Measurements from ENCODE around the gene SMAD6. TPM values are rescaled to one million over a fixed set of nuclear protein-coding genes. Genes with fewer than 3 reads are reported as not detected.
"Not testable (repeated sequence)": the region's sequence is repeated elsewhere in the genome, so short reads cannot be mapped to it uniquely, and the experiment has no call there.

SMAD6 gene
- total RNA-seq, 1 experiment from 2014 or later: 2.4 TPM

GRCh38 chr15:66675446-66675845 is 26.6 kb upstream of the SMAD6 start:
- peak; percentile 11 for DNase-seq (ENCODE audit: low read depth)

DNA sequence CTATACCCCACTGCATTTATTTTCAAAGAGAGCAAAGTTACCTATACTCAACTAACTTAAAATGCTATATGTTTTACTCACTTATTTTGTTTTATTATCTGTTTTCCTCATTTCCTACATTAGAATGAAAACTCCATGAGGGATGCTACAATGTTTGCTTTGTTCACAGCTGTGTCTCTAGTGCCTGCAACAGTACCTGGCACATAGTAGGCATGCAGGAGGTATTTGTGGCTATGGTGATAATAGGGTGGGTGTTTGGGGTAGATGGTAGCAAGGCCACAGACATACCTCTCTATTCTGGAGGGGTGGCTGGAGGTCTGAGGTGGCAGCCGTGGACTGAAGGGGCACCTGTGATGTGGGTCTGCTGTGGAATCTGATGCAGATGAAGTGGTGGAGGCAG is 24.7 kb upstream of the SMAD6 start:
- no peak for DNase-seq (ENCODE audit: low read depth)

DNA sequence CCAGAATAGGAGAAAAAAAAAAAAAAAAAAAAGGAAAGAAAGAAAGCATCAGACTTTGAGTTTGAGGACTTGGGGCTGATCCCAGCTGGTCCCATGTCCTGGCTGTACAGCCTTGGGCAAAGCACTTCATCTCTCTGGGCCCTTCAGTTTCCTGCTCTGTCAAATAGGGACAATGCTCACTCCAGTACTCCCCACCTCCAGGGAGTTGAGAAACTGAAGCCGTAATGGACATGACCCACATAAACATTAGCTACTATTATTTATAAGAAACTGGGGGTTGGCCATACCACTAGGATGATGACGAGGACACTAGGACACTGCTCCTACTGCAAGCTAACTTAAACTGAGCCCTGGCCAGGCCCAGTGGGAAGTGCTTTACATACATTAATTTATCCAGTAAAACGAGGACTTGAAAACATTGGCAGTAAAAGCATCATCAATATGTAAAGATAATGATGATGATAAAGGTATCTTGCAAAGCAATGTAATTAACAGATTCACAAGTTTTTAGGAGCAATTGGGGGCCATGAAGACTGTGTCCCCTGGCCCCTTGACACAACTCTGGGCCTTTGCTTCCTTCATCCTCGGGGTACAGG is 22.9 kb upstream of the SMAD6 start:
- no peak for DNase-seq (ENCODE audit: low read depth)

- DNase-seq (ENCODE audit: low read depth): no peak
Observed at GRCh38 chr15:66679657-66680108, 22.4 kb upstream of the SMAD6 start.

DNA sequence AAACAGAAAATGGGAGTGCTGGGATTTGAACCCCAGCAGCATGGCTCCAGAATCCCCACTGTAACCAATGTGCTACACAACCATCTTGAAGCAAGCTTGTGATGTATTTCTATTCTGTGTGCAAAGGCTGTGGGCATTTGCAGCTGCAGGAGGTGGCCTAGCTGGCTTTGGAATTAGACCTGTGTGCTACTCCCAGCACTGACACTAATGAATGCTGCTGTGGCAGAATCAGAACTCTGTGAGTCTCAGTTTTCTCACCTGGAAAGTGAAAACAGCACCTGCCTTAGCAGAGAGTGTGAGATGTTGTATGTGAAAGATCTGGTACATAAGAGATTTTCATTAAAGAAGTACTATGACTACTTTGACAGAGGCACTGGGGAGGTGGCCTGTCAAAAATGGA is 21.5 kb upstream of the SMAD6 start:
- DNase-seq (ENCODE audit: low read depth): no peak

DNA sequence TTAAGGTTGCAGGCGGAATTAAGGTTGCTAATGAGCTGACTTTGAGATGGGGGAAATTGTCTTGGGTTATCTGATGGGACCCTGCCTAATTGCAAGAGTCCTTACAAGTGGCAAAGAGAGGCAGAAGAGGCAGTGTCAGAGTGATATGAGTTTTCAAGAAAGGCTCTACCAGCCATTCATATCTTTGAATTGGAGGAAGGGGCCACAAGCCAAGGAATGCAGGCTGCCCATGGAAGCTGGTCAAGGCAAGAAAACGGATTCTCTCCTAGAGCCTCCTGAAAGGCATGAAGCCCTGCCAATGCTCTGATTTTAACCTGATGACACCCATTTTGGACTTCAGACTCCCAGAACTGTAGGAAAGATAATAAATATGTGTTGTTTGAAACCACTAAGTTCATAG is 20.6 kb upstream of the SMAD6 start:
- DNase-seq (ENCODE audit: low read depth): no peak

- no peak for DNase-seq (ENCODE audit: low read depth)
Observed at GRCh38 chr15:66682246-66682645, 19.8 kb upstream of the SMAD6 start.

- peak; percentile 44 for DNase-seq (ENCODE audit: low read depth)
Observed at GRCh38 chr15:66682865-66683264, 19.2 kb upstream of the SMAD6 start.

DNA sequence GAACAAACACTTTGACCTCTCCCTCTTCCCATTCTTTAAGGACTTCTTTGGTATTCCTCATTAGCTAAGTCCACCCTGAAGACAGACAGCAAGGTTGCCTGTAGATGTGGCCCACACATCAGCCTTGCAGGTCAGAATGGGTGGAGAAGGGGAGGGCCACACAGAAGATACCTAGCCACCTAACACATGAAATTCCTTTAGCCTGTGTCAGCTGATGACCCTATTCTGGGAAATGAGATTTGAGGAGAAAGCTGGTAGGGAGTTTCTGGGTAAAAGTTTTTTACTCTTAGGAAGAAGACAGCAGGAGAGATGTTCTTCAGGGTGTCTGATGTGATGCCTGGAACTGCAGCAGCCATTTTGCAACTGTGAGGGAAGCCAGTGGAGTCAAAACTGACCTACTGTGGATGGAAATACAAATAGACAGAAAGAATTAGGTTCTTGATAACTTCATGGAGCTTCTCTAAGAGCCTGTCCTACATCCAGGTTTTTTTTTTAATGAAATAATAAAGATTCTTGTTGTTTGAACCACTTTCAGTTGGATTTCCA is 17.8 kb upstream of the SMAD6 start:
- no peak for DNase-seq (ENCODE audit: low read depth)

DNA sequence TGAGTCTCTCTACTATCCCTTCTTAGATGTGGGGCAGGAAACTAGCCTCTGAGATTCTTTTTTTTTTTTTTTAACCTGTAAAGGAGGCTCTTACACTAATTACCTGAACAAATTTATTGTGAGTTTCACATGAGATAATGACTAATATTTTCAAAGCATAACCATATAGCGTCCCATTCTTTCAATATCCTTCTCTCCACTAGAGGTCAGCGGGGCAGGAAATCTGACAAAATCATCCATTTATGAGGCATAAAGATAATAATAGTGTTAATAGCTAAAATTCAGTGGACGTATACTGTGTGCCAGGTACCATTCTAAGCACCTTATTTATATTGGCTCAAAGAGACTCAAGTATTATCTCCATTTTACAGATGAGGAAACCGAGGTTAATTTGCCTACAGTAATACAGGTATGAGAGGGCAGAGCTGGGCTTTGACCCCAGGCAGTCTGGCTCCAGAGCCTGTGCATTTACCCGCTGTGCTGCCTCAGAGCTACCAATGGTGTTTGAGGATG is 16.3 kb upstream of the SMAD6 start:
- DNase-seq (ENCODE audit: low read depth): peak; percentile 11

GRCh38 chr15:66690912-66691311 is 11.1 kb upstream of the SMAD6 start:
- DNase-seq (ENCODE audit: low read depth): not testable (repeated sequence)

- no peak for DNase-seq (ENCODE audit: low read depth)
Observed at GRCh38 chr15:66691727-66692126, 10.3 kb upstream of the SMAD6 start.

- DNase-seq (ENCODE audit: low read depth): no peak
Observed at GRCh38 chr15:66692391-66692790, 9.6 kb upstream of the SMAD6 start.

DNA sequence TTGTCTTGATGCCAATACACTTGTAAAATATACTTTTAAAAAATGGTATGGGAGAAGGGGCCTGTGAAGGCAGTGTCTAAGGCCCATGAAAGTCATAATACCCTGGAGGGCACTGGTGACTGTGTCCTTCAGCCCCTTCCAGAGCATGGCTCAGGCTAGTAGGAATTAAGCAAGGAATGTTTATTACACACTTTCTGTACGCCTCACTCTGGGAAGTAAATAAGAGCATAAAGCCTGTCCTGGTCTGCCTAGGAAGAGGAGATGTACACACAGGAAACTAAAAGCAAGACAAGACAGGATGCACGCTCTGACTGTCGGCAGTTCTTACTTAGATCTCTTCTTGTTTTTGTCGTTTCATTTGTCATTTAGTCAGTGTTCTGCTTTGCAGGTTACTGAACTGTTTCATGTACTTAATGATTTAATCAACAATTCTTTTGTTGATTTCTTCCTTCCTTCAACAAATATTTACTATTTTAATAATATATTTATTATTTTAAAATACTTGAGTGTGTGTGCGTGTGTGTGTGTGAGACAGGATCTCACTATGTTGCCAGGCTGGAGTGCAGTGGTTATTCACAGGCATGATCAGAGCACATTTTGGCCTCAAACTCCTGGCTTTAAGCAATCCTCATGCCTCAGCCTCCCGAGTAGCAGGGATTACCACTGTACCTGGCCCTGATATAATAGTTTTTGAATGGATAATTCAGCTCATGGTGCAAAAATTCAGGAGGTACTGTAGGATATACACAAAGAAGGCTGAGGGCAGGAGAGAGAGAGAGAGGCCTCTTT is 9.0 kb upstream of the SMAD6 start:
- no peak for DNase-seq (ENCODE audit: low read depth)

DNA sequence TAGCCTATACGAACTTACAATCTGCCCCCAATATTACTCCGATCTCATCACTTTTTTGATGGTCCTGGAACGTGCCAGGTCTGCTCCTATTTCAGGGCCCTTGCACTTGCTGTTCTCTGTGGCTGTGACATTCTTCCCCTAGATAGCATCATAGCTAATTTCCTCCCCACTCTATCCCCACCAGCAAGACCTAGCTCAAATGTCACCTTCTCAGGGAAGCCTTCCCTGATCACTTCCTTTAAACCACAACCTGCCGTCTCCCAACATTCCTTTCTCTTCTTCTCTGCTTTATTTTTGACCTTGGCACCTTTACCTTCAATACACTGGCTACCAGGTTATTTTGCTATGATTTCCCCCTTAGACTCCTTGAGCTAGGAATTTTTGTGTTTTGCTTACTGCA is 5.3 kb upstream of the SMAD6 start:
- no peak for DNase-seq (ENCODE audit: low read depth)

- peak; percentile 70 for DNase-seq (ENCODE audit: low read depth)
Observed at GRCh38 chr15:66698318-66698961, 3.6 kb upstream of the SMAD6 start.

GRCh38 chr15:66698971-66699370 is 3.1 kb upstream of the SMAD6 start:
- no peak for DNase-seq (ENCODE audit: low read depth)

GRCh38 chr15:66700412-66700801 is 1.6 kb upstream of the SMAD6 start:
- no peak for DNase-seq (ENCODE audit: low read depth)

DNA sequence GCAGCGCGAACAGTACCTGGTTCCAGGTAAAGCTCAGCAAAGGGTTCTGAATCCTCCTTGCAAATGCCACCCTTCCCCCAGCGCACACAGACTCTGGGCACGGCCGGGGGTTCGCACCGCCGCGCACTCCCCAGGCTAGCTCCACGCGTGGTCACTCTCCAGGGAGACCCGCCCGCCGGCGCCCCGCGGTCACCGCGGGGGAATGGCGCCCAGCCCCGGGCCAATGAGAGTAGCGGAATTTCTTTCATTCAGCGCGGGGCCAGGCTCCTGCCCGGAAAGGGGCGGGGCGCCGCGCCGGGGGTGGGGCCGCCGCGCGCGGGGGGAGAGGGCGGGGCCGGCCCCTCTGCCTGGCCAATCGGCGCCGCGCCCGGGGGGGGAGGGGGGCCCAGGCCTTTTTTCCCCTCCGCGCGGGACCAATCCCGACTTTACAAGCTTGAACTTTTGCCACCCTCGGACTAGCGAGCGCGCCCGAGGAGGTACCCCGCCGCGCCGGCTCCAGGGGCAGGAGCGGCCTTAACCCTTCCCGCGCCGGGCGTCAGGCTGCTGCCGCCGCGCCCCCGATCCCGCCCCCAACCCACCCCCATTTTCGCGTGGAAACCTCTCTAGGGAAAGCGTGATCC is 1.1 kb upstream of the SMAD6 start:
- DNase-seq (ENCODE audit: low read depth): peak; percentile 93

DNA sequence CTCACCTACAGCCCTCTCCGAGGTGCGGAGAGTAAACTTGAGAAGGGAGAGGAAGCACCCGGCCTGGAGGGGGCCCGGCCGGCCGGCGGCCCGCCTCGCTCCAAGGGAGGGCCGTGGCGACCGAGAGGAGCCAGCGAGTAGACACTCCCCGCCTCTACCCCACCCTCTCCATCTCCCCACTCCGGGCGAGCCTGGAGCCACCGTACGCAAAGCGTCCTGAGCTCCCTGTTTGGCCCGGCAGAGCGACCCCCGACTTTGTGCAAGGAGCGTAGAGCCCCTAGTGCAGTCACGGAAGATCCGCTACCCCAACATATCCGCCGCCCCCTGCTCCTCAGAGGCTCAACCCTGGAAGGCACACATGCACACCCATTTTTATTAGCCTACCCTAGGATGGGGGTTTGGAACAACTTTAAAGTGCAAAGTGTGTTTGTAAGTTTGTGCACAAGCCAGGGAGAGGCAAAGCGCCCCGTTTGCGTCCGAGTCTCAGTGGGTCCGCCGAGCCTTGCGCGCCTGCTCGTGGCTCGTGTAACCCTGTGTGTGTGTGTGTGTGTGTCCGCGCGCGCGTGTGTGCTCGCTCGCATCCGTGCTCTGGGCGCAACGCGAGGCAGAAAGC is 508 bp upstream of the SMAD6 start:
- DNase-seq (ENCODE audit: low read depth): no peak

DNA sequence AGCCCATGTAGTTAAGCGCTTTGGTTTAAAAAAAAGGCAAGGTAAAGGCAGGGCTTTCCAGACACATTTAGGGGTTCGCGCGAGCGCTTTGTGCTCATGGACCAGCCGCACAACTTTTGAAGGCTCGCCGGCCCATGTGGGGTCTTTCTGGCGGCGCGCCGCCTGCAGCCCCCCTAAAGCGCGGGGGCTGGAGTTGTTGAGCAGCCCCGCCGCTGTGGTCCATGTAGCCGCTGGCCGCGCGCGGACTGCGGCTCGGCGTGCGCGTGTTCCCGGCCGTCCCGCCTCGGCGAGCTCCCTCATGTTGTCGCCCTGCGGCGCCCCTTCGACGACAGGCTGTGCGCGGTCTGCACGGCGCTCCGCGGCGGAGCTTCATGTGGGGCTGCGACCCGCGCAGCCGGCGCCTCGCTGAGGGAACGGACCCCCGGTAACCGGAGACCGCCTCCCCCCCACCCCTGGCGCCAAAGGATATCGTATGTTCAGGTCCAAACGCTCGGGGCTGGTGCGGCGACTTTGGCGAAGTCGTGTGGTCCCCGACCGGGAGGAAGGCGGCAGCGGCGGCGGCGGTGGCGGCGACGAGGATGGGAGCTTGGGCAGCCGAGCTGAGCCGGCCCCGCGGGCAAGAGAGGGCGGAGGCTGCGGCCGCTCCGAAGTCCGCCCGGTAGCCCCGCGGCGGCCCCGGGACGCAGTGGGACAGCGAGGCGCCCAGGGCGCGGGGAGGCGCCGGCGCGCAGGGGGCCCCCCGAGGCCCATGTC is 927 bp downstream of the SMAD6 start:
- DNase-seq (ENCODE audit: low read depth): no peak
